GM18520 (cell line): ENCODE measurements around the gene MSI2.
"Not testable (repeated sequence)": the region's sequence is repeated elsewhere in the genome, so short reads cannot be mapped to it uniquely, and the experiment has no call there.

Experiments used
- ATAC-seq: cut with Tn5 transposase; IDR thresholded peaks from one replicate; pipeline ENCODE4 v1.9.1; 2021; ENCODE audit not compliant: unreplicated experiment

The MSI2 gene

GRCh38 chr17:57603546-57603945, 347.2 kb downstream of the MSI2 start:
- no peak for ATAC-seq

- peak; percentile 58 for ATAC-seq
Observed at GRCh38 chr17:57603978-57604377, 347.7 kb downstream of the MSI2 start.

GRCh38 chr17:57604771-57605674, 348.7 kb downstream of the MSI2 start:
- ATAC-seq: no peak

GRCh38 chr17:57605675-57606105, 349.4 kb downstream of the MSI2 start:
- ATAC-seq: no peak

- no peak for ATAC-seq
Observed at GRCh38 chr17:57606111-57606875, 350.0 kb downstream of the MSI2 start.

- no peak for ATAC-seq
Observed at GRCh38 chr17:57607553-57608120, 351.3 kb downstream of the MSI2 start.

GRCh38 chr17:57608369-57609124, 352.2 kb downstream of the MSI2 start:
- ATAC-seq: no peak

GRCh38 chr17:57609125-57609877, 353.0 kb downstream of the MSI2 start:
- no peak for ATAC-seq

- ATAC-seq: no peak
Observed at GRCh38 chr17:57609878-57610270, 353.6 kb downstream of the MSI2 start.

GRCh38 chr17:57612202-57613071, 356.1 kb downstream of the MSI2 start:
- no peak for ATAC-seq

- ATAC-seq: no peak
Observed at GRCh38 chr17:57614742-57615141, 358.4 kb downstream of the MSI2 start.

GRCh38 chr17:57615836-57616757, 359.8 kb downstream of the MSI2 start:
- no peak for ATAC-seq

GRCh38 chr17:57617218-57617617, 360.9 kb downstream of the MSI2 start:
- ATAC-seq: no peak

GRCh38 chr17:57619061-57619937, 363.0 kb downstream of the MSI2 start:
- ATAC-seq: no peak

GRCh38 chr17:57620576-57620975, 364.3 kb downstream of the MSI2 start:
- ATAC-seq: no peak

GRCh38 chr17:57621791-57622190, 365.5 kb downstream of the MSI2 start:
- ATAC-seq: not testable (repeated sequence)

- no peak for ATAC-seq
Observed at GRCh38 chr17:57622306-57622682, 366.0 kb downstream of the MSI2 start.
